Gastroesophageal sphincter (tissue), 3 donors: Measurements from ENCODE around the gene RUFY1.

ENCODE experiments used
- CTCF ChIP-seq, 4 experiments: fragments of 200-600 bp in 2 of 4; fragments of 450-650 bp in 2 of 4; sonication (generic) in 1 of 4; IDR thresholded peaks; one replicate each; pipeline ENCODE4 v1.5.1; 2017 to 2019; ENCODE audit warnings: antibody characterized with exemption in 4 of 4, mild to moderate bottlenecking in 2 of 4, moderate library complexity in 2 of 4
- EP300 ChIP-seq: sonication (generic); formaldehyde crosslinking; IDR thresholded peaks from one replicate; pipeline ENCODE4 v1.6.1; 2017; ENCODE audit warnings: antibody characterized with exemption, mild to moderate bottlenecking
- POLR2A ChIP-seq, 2 donors: fragments of 450-650 bp; IDR thresholded peaks; one replicate each; pipeline ENCODE4 v1.6.1; 2017; ENCODE audit warnings: antibody characterized with exemption in 2 of 2, mild to moderate bottlenecking in 2 of 2, moderate library complexity in 1 of 2

- TF ChIP-seq POLR2A (IDR thresholded peaks at IDR 0.05) (no peak), CTCF (IDR thresholded peaks at IDR 0.05) (no peak), EP300 (no peak)
Observed at GRCh38 chr5:179618923-179619554, 68.7 kb downstream of the RUFY1 start.
